BE2C (cell line): ENCODE results near the gene NAA80.
"Not testable (repeated sequence)": the region's sequence is repeated elsewhere in the genome, so short reads cannot be mapped to it uniquely, and the experiment has no call there.

ENCODE experiments used
- DNase-seq: peaks from one replicate; pipeline ENCODE4 v3.0.0-alpha.2; 2020
- H3K27me3 ChIP-seq: fragments of 250-450 bp; sonication (Bioruptor Pico); 2 replicates; pipeline ENCODE4 v1.5.1; 2020; ENCODE audit warnings: mild to moderate bottlenecking
- H3K36me3 ChIP-seq: fragments of 250-450 bp; sonication (Bioruptor Pico); 2 replicates; pipeline ENCODE4 v1.5.1; 2020; ENCODE audit warnings: mild to moderate bottlenecking
- H3K4me1 ChIP-seq: fragments of 250-450 bp; sonication (Bioruptor Pico); 2 replicates; pipeline ENCODE4 v1.5.1; 2020
- H3K4me3 ChIP-seq: 2 replicates; pipeline ENCODE4 v1.5.1; 2011; ENCODE audit warnings: low read depth, low read length
- H3K9me3 ChIP-seq: fragments of 250-450 bp; sonication (Bioruptor Pico); 2 replicates; pipeline ENCODE4 v1.5.1; 2020
- TF ChIP-seq, protein P1 (sequence below): IDR thresholded peaks from 2 replicates; pipeline ENCODE4 v1.5.1; 2012; ENCODE audit warnings: mild to moderate bottlenecking, low read depth, low read length

NAA80 gene

DNA sequence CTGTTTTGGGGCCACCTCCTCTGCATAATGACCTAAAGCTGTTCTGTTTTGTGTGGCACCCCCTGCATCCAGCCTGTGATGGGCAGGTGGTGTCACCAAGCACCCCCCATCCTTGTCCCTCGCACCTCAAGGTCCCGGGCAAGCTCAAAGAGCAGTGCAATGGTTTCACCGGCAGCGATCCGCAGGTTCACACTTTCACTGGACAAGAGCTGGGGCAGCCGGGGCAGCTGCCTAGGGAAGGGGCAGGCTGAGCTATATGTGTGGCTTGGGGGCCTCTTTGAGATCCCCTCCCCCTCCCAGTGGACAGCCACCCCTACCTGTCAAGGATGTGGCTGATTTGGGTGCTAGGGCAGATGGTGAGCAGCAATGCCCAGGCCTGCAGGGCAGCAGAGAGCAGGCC lies 10.1 kb downstream of the NAA80 start:
- H3K4me1 ChIP-seq = no peaks in the 10 kb centered on the region
- no peaks in the 10 kb centered on the region for H3K27me3 ChIP-seq
- TF ChIP-seq, protein P1, sequence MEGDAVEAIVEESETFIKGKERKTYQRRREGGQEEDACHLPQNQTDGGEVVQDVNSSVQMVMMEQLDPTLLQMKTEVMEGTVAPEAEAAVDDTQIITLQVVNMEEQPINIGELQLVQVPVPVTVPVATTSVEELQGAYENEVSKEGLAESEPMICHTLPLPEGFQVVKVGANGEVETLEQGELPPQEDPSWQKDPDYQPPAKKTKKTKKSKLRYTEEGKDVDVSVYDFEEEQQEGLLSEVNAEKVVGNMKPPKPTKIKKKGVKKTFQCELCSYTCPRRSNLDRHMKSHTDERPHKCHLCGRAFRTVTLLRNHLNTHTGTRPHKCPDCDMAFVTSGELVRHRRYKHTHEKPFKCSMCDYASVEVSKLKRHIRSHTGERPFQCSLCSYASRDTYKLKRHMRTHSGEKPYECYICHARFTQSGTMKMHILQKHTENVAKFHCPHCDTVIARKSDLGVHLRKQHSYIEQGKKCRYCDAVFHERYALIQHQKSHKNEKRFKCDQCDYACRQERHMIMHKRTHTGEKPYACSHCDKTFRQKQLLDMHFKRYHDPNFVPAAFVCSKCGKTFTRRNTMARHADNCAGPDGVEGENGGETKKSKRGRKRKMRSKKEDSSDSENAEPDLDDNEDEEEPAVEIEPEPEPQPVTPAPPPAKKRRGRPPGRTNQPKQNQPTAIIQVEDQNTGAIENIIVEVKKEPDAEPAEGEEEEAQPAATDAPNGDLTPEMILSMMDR = no peak
- no peak overlapping the region for H3K4me3 ChIP-seq
- no peaks in the 10 kb centered on the region for H3K9me3 ChIP-seq
- peaks cover 27% of the 10 kb centered on the region for H3K36me3 ChIP-seq
- DNase-seq = no peak

DNA sequence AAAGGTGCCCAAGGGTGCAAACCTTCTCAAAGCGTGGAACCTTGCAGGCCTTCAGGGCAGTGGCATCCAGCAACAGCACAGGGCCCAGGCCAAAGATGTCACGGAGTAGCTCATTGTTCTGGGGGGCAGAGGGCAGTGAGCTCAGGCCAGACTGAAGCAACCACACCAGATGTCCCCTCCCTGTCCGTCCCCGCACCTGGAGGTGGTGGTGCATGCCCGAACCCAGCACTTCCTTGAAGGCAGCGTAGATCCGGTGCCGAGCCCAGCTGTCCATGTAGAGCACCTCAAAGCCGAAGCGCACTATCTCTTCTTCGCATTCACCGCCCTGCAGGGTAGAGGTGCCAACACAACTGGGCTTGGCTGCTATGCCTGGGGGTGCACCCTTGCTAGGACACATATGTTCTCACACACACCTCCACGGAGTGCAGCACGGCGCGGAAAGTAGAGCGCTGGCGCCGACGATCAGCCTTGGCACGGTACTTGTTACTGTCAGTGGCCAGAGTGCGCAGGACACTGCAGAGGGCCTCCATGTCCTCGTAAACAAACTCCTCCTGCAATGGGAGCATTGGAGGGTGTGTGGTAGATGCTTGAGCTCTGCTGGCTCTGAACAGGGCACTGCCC lies 10.7 kb downstream of the NAA80 start:
- peaks cover 27% of the 10 kb centered on the region for H3K36me3 ChIP-seq

GRCh38 chr3:50287262-50287661 lies 11.9 kb downstream of the NAA80 start:
- peaks cover 27% of the 10 kb centered on the region for H3K36me3 ChIP-seq
- no peaks in the 10 kb centered on the region for H3K27me3 ChIP-seq
- H3K4me1 ChIP-seq = no peaks in the 10 kb centered on the region
- no peak overlapping the region for H3K4me3 ChIP-seq
- TF ChIP-seq, protein P1 = no peak
- DNase-seq = no peak
- no peaks in the 10 kb centered on the region for H3K9me3 ChIP-seq

More for the DNA sequence above, 10.7 kb downstream of the NAA80 start:
- Histone ChIP-seq H3K27me3 (no peaks in the 10 kb centered on the region), H3K9me3 (no peaks in the 10 kb centered on the region), H3K4me3 (no peak overlapping the region), H3K4me1 (no peaks in the 10 kb centered on the region)
- DNase-seq = no peak
- TF ChIP-seq, protein P1 = no peak

GRCh38 chr3:50286322-50287227 lies 12.6 kb downstream of the NAA80 start:
- Histone ChIP-seq H3K4me3 (no peak overlapping the region), H3K9me3 (no peaks in the 10 kb centered on the region), H3K36me3 (peaks cover 27% of the 10 kb centered on the region), H3K4me1 (no peaks in the 10 kb centered on the region), H3K27me3 (no peaks in the 10 kb centered on the region)
- no peak for DNase-seq
- TF ChIP-seq, protein P1 = no peak

- DNase-seq, H3K27me3 ChIP-seq, H3K9me3 ChIP-seq, H3K4me1 ChIP-seq, H3K4me3 ChIP-seq: not testable (repeated sequence)
- H3K36me3 ChIP-seq = peaks cover 14% of the 10 kb centered on the region
These were observed 15.1 kb downstream of the NAA80 start for GRCh38 chr3:50284121-50284520.

- Histone ChIP-seq H3K4me1 (no peaks in the 10 kb centered on the region), H3K4me3 (no peak overlapping the region), H3K27me3 (peaks cover 28% of the 10 kb centered on the region), H3K9me3 (no peaks in the 10 kb centered on the region), H3K36me3 (no peaks in the 10 kb centered on the region)
- no peak for DNase-seq
- TF ChIP-seq, protein P1 = no peak
These were observed 19.8 kb downstream of the NAA80 start for GRCh38 chr3:50279255-50280016.
